NCI-H524 treated with DMSO at 0.1 percent for 48 hours (cell line): ENCODE data around the gene THAP4.
"Not testable (repeated sequence)": the region's sequence is repeated elsewhere in the genome, so short reads cannot be mapped to it uniquely, and the experiment has no call there.

Experiments used
- DNase-seq: peaks from one replicate; lab custom pipeline; 2025; lab: John Stamatoyannopoulos, UW

THAP4 gene

GRCh38 chr2:241665731-241666440 is 28.9 kb upstream of the THAP4 start:
- DNase-seq = no peak

GRCh38 chr2:241662731-241663130 is 25.8 kb upstream of the THAP4 start:
- not testable (repeated sequence) for DNase-seq

- DNase-seq = no peak
These were observed 23.7 kb upstream of the THAP4 start for GRCh38 chr2:241660593-241661213.

GRCh38 chr2:241659150-241659739 is 22.3 kb upstream of the THAP4 start:
- DNase-seq = no peak

GRCh38 chr2:241658296-241658695 is 21.3 kb upstream of the THAP4 start:
- DNase-seq = no peak

- no peak for DNase-seq
These were observed 20.9 kb upstream of the THAP4 start for GRCh38 chr2:241657786-241658254.

GRCh38 chr2:241656190-241656741 is 19.3 kb upstream of the THAP4 start:
- DNase-seq = no peak

- no peak for DNase-seq
These were observed 18.7 kb upstream of the THAP4 start for GRCh38 chr2:241655516-241656189.

- DNase-seq = no peak
These were observed 17.6 kb upstream of the THAP4 start for GRCh38 chr2:241654551-241654950.

GRCh38 chr2:241653210-241653750 is 16.3 kb upstream of the THAP4 start:
- no peak for DNase-seq

- DNase-seq = no peak
These were observed 15.8 kb upstream of the THAP4 start for GRCh38 chr2:241652722-241653121.

GRCh38 chr2:241652142-241652541 is 15.2 kb upstream of the THAP4 start:
- no peak for DNase-seq

- DNase-seq = no peak
These were observed 13.0 kb upstream of the THAP4 start for GRCh38 chr2:241649927-241650326.

- no peak for DNase-seq
These were observed 12.4 kb upstream of the THAP4 start for GRCh38 chr2:241649404-241649803.

GRCh38 chr2:241648453-241648852 is 11.5 kb upstream of the THAP4 start:
- no peak for DNase-seq

- no peak for DNase-seq
These were observed 9.1 kb upstream of the THAP4 start for GRCh38 chr2:241645915-241646645.

- no peak for DNase-seq
These were observed 8.3 kb upstream of the THAP4 start for GRCh38 chr2:241645056-241645914.

GRCh38 chr2:241641631-241642030 is 4.7 kb upstream of the THAP4 start:
- DNase-seq = no peak

GRCh38 chr2:241640165-241640795 is 3.3 kb upstream of the THAP4 start:
- DNase-seq = no peak

- no peak for DNase-seq
These were observed 2.4 kb upstream of the THAP4 start for GRCh38 chr2:241639385-241639784.
